Nephron (organoid): Measurements from ENCODE around the gene C17orf100.

Experiments used
- H3K27ac Mint-ChIP-seq, 3 experiments: 2 replicates each; pipeline ENCODE4 v1.8.0; 2020; ENCODE audit warnings: mixed read lengths in 3 of 3, mild to moderate bottlenecking in 2 of 3, moderate library complexity in 1 of 3
- H3K27me3 Mint-ChIP-seq: 2 replicates; pipeline ENCODE4 v1.8.0; 2021; ENCODE audit warnings: low read depth, mild to moderate bottlenecking, moderate library complexity, mixed read lengths
- H3K36me3 Mint-ChIP-seq: 2 replicates; pipeline ENCODE4 v1.8.0; 2020; ENCODE audit warnings: low read depth, mixed read lengths
- H3K4me1 Mint-ChIP-seq: 2 replicates; pipeline ENCODE4 v1.8.0; 2020; ENCODE audit warnings: mixed read lengths
- H3K4me3 Mint-ChIP-seq, 3 experiments: 2 replicates each; pipeline ENCODE4 v1.8.0; 2020; ENCODE audit warnings: mild to moderate bottlenecking in 3 of 3, mixed read lengths in 3 of 3, moderate library complexity in 2 of 3
- H3K9me3 Mint-ChIP-seq: 2 replicates; pipeline ENCODE4 v1.8.0; 2020; ENCODE audit warnings: mixed read lengths
- CTCF ChIP-seq, 3 experiments: fragments of 200-600 bp; sonication (generic); IDR thresholded peaks; one replicate each; pipeline ENCODE4 v1.5.0; 2021; ENCODE audit warnings: antibody characterized with exemption in 3 of 3; ENCODE audit not compliant: unreplicated experiment in 3 of 3

Gene C17orf100

GRCh38 chr17:6639014-6639585, 12.5 kb upstream of the C17orf100 start:
- Mint-ChIP-seq H3K9me3 (no peaks in the 10 kb centered on the region), H3K36me3 (peaks cover 22% of the 10 kb centered on the region), H3K4me1 (peaks cover 26% of the 10 kb centered on the region), H3K27ac (peak overlapping the region; percentile 99 to 100 (median 99)), H3K27me3 (no peaks in the 10 kb centered on the region), H3K4me3 (peak overlapping the region; percentile 95 to 98 (median 96))
- no peak for TF ChIP-seq CTCF (IDR thresholded peaks at IDR 0.05; ENCODE audit: unreplicated experiment in 3 of 3)

GRCh38 chr17:6639586-6640535, 11.7 kb upstream of the C17orf100 start:
- peak overlapping the region; percentile 95 to 98 (median 96) for H3K4me3 Mint-ChIP-seq
- TF ChIP-seq CTCF (IDR thresholded peaks at IDR 0.05; ENCODE audit: unreplicated experiment in 3 of 3), result no peak
- H3K9me3 Mint-ChIP-seq, result no peaks in the 10 kb centered on the region
- peak overlapping the region; percentile 99 to 100 (median 99) for H3K27ac Mint-ChIP-seq
- peaks cover 22% of the 10 kb centered on the region for H3K36me3 Mint-ChIP-seq
- no peaks in the 10 kb centered on the region for H3K27me3 Mint-ChIP-seq
- peaks cover 26% of the 10 kb centered on the region for H3K4me1 Mint-ChIP-seq

GRCh38 chr17:6640536-6641246, 10.9 kb upstream of the C17orf100 start, which contains the start of the genes KIAA0753 and TXNDC17:
Gene KIAA0753 (minus strand): TSS chr17:6640711. CDS start chr17:6635103, 5,608 bp downstream.
Gene TXNDC17 (plus strand): TSS chr17:6641060. CDS start chr17:6641083, 23 bp downstream.
- no peak for TF ChIP-seq CTCF (IDR thresholded peaks at IDR 0.05; ENCODE audit: unreplicated experiment in 3 of 3)
- H3K27me3 Mint-ChIP-seq, result no peaks in the 10 kb centered on the region
- peak within 1 kb of the TSS; percentile 95 to 98 (median 96) for H3K4me3 Mint-ChIP-seq
- H3K36me3 Mint-ChIP-seq, result peaks cover 15% of the 10 kb centered on the region
- no peaks in the 10 kb centered on the region for H3K9me3 Mint-ChIP-seq
- H3K4me1 Mint-ChIP-seq, result peaks cover 26% of the 10 kb centered on the region
- H3K27ac Mint-ChIP-seq, result peak within 1 kb of the TSS; percentile 99 to 100 (median 99)

GRCh38 chr17:6641247-6641863, 10.2 kb upstream of the C17orf100 start:
- H3K27me3 Mint-ChIP-seq, result no peaks in the 10 kb centered on the region
- H3K9me3 Mint-ChIP-seq, result no peaks in the 10 kb centered on the region
- TF ChIP-seq CTCF (IDR thresholded peaks at IDR 0.05; ENCODE audit: unreplicated experiment in 3 of 3), result no peak
- peaks cover 26% of the 10 kb centered on the region for H3K4me1 Mint-ChIP-seq
- peak overlapping the region; percentile 99 to 100 (median 99) for H3K27ac Mint-ChIP-seq
- H3K4me3 Mint-ChIP-seq, result peak overlapping the region; percentile 95 to 98 (median 96)
- H3K36me3 Mint-ChIP-seq, result peaks cover 21% of the 10 kb centered on the region

- Mint-ChIP-seq H3K4me3 (peak overlapping the region; percentile 83 to 98 (median 95)), H3K27ac (peak overlapping the region in 2 of 3 experiments; percentile 62), H3K27me3 (no peaks in the 10 kb centered on the region), H3K36me3 (peaks cover 28% of the 10 kb centered on the region), H3K4me1 (peaks cover 26% of the 10 kb centered on the region), H3K9me3 (no peaks in the 10 kb centered on the region)
- TF ChIP-seq CTCF (IDR thresholded peaks at IDR 0.05; ENCODE audit: unreplicated experiment in 3 of 3), result no peak
Measured at GRCh38 chr17:6642592-6642991, 9.0 kb upstream of the C17orf100 start.
